ENCODE data around the gene OR2S2. TPM values are rescaled to one million over a fixed set of nuclear protein-coding genes. Genes with fewer than 3 reads are reported as not detected.
"Not testable (repeated sequence)": the region's sequence is repeated elsewhere in the genome, so short reads cannot be mapped to it uniquely, and the experiment has no call there.

OR2S2 gene
- total RNA-seq, 6 donors from 2014 or later, result not detected

DNA sequence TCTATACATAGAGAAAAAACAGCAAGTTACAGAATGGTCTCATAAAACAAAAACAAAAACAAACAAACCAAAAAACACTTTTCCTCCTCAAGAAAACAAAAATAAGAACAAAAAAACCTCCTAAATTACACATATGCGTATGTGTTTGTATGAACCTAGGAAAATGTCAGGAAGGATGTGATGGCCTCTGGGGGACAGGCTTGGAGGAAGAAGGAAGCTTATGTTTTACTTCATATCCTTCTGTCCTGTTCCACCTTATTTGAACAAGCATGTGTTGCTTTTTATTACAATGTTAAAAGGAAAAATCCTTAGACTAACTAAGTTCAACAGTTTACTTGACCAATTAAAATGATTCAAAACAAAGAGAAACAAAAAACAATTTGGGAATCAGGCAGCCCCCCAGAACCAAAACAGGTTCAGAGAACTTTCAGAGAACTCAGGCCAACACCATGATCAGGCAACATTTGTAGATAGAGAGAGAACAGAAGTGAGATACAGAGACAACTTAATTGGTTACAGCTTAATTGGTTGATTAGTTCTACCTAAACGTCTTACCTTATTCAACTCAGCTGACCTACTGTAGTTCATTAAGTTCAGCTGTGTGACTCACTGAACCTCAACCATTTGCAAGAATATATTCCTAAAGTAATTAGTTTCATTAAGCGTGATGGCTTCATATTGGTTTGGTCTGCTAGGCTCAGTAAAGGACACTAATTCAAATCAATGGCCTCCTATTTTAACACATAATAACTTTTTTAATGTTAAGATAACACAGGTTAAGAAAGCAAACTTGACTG is 38.5 kb downstream of the OR2S2 start:
- DNase-seq (no peak), ATAC-seq (ENCODE audit: low FRiP score in 2 of 2) (no peak)
- Histone ChIP-seq H3K4me1 (peaks cover 8 to 22% (median 13%) of the 10 kb centered on the region in 4 donors), H3K4me3 (no peak overlapping the region), H3K36me3 (no peaks in the 10 kb centered on the region), H3K27me3 (no peaks in the 10 kb centered on the region), H3K27ac (peak overlapping the region in 3 of 4 donors; percentile 30 to 80 (median 32)), H3K9me3 (no peaks in the 10 kb centered on the region)
- WGBS, 2 donors, result 71 to 78% methylated on average over 3 of the region's 3 CpGs
- TF ChIP-seq POLR2A (IDR thresholded peaks at IDR 0.05) (no peak), EP300 (IDR thresholded peaks at IDR 0.05) (no peak), POLR2AphosphoS5 (IDR thresholded peaks at IDR 0.05) (no peak), CTCF (IDR thresholded peaks at IDR 0.05) (no peak)

DNA sequence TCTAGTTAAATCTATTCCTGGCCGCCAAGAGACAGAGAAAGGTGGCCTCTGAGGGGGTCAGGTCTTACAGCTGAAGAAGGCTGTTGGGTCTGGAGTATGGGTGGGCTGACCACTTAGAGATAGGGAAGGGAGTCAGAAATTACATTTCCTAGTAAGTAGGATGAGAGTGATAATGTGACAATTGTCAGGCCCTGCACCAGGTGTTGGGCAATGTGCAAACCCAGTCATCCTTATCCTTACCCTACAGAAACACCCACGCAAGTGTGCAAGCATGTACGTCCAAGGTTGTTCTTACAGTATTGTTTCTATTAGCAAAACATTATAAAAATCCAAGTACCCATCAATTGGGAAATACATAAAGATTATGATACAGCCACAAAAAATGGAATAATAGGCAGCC is 39.2 kb downstream of the OR2S2 start:
- peaks cover 1 to 20% (median 13%) of the 10 kb centered on the region in 4 donors for H3K4me1 ChIP-seq
- H3K9me3 ChIP-seq, result no peaks in the 10 kb centered on the region
- no peaks in the 10 kb centered on the region for H3K36me3 ChIP-seq
- no peak for ATAC-seq (ENCODE audit: low FRiP score in 2 of 2)
- TF ChIP-seq CTCF (IDR thresholded peaks at IDR 0.05) (no peak), POLR2AphosphoS5 (IDR thresholded peaks at IDR 0.05) (no peak), EP300 (IDR thresholded peaks at IDR 0.05) (no peak), POLR2A (IDR thresholded peaks at IDR 0.05) (no peak)
- DNase-seq, result no peak
- H3K4me3 ChIP-seq, result no peak overlapping the region
- H3K27me3 ChIP-seq, result no peaks in the 10 kb centered on the region
- H3K27ac ChIP-seq, result peak overlapping the region in 2 of 4 donors; percentile 30 to 80
- 96 to 97% methylated on average over 3 of the region's 3 CpGs for WGBS, 2 donors

DNA sequence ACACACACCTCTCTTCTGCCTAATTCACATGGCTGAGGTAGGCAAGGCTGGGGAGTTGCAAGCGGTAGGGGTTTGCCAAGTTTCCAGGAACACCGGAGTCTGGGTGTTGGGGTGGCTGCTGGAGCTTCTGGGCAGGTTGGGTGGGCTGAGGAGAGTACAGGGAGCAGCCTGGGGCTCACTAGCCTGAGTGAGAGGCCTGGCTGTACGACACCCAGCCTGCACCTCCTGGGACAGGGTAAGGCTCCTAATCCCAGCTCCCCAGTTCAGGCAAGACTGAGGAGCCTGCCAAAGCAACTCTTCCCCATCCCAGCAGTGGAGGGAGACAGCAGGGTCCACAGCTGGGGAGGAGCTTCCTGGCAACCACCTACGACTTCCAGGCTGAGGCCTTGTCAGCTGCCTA is 40.7 kb downstream of the OR2S2 start:
- no peak overlapping the region for H3K4me3 ChIP-seq
- 83 to 88% methylated on average over 2 to 4 of the region's 4 CpGs for WGBS, 2 donors
- TF ChIP-seq POLR2AphosphoS5 (IDR thresholded peaks at IDR 0.05), result no peak
- no peak for TF ChIP-seq EP300 (IDR thresholded peaks at IDR 0.05)
- no peak for TF ChIP-seq CTCF (IDR thresholded peaks at IDR 0.05)
- TF ChIP-seq POLR2A (IDR thresholded peaks at IDR 0.05), result no peak
- H3K4me1 ChIP-seq, result peaks cover 0 to 17% (median 12%) of the 10 kb centered on the region in 4 donors
- H3K9me3 ChIP-seq, result no peaks in the 10 kb centered on the region
- H3K36me3 ChIP-seq, result no peaks in the 10 kb centered on the region
- DNase-seq (no peak), ATAC-seq (ENCODE audit: low FRiP score in 2 of 2) (peak in 1 of 2 donors; percentile 54)
- peak overlapping the region in 3 of 4 donors; percentile 15 to 59 (median 35) for H3K27ac ChIP-seq
- no peaks in the 10 kb centered on the region for H3K27me3 ChIP-seq

GRCh38 chr9:35915681-35916294 is 42.2 kb downstream of the OR2S2 start:
- Histone ChIP-seq H3K27ac (peak overlapping the region in 3 of 4 donors; percentile 0 to 44 (median 42)), H3K9me3 (no peaks in the 10 kb centered on the region), H3K27me3 (no peaks in the 10 kb centered on the region), H3K4me1 (peaks cover 9 to 29% (median 18%) of the 10 kb centered on the region in 4 donors), H3K4me3 (no peak overlapping the region), H3K36me3 (no peaks in the 10 kb centered on the region)
- ATAC-seq (ENCODE audit: low FRiP score in 2 of 2) (no peak), DNase-seq (no peak)
- TF ChIP-seq POLR2A (IDR thresholded peaks at IDR 0.05), result no peak
- TF ChIP-seq EP300 (IDR thresholded peaks at IDR 0.05), result no peak
- TF ChIP-seq POLR2AphosphoS5 (IDR thresholded peaks at IDR 0.05), result no peak
- 80 to 89% methylated on average over 16 of the region's 16 CpGs for WGBS, 2 donors

DNA sequence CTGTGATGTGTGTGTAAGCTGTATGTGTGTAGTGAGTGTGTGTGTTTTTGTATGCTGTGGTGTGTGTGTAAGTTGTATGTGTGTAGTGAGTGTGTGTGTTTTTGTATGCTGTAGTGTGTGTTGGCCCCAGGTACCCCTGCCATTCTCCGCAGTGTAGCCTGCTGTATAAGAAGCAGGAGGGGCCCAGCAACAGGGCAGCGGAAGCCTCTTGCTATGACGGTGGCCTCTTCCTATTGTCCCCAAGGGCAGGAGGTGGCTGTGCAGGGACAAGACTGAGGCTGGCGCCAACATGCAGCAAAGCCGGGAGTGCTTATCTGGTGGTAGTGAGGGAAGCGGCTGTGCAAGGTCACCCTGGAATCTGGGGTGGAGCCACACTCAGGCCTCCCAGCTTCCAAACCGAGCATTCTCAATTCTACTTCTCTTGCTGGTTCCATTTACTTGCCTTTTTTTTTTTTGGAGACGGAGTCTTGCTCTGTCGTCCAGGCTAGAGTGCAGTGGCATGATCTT is 43.6 kb downstream of the OR2S2 start:
- H3K4me3 ChIP-seq, result no peak overlapping the region
- peak in 1 of 6 experiments; percentile 6 for TF ChIP-seq CTCF (IDR thresholded peaks at IDR 0.05)
- peak in 1 of 4 donors; percentile 65 for TF ChIP-seq EP300 (IDR thresholded peaks at IDR 0.05)
- TF ChIP-seq POLR2A (IDR thresholded peaks at IDR 0.05), result no peak
- peak; percentile 38 to 58 for TF ChIP-seq POLR2AphosphoS5 (IDR thresholded peaks at IDR 0.05)
- no peaks in the 10 kb centered on the region for H3K36me3 ChIP-seq
- ATAC-seq (ENCODE audit: low FRiP score in 2 of 2) (peak; percentile 38 to 49), DNase-seq (peak in 1 of 2 donors; percentile 56)
- peaks cover 17 to 42% (median 32%) of the 10 kb centered on the region in 4 donors for H3K4me1 ChIP-seq
- WGBS, 2 donors, result 23 to 39% methylated on average over 5 to 9 of the region's 9 CpGs
- no peaks in the 10 kb centered on the region for H3K27me3 ChIP-seq
- peak overlapping the region; percentile 56 to 71 (median 68) for H3K27ac ChIP-seq
- H3K9me3 ChIP-seq, result no peaks in the 10 kb centered on the region

- not testable (repeated sequence) for H3K9me3 ChIP-seq; H3K27me3 ChIP-seq; ATAC-seq (ENCODE audit: low FRiP score in 2 of 2); H3K36me3 ChIP-seq; DNase-seq; H3K4me3 ChIP-seq
- Histone ChIP-seq H3K27ac (peak overlapping the region in 3 of 4 donors; percentile 71 to 98 (median 94)), H3K4me1 (peaks cover 26 to 50% (median 39%) of the 10 kb centered on the region in 4 donors)
Observed at GRCh38 chr9:35913429-35913828, 44.5 kb downstream of the OR2S2 start.

All from upper lobe of left lung (tissue), 6 donors.